Measurements from ENCODE around the gene SLC19A1. TPM values are rescaled to one million over a fixed set of nuclear protein-coding genes. Genes with fewer than 3 reads are reported as not detected.
A peak's percentile ranks its signal among the peaks of the same experiment; 100 is the strongest.

Gene SLC19A1
- total and polyA plus RNA-seq, 8 donors: 2.9 to 23.3 (median 5.3) TPM

- H3K4me3 ChIP-seq: no peak overlapping the region
- intact Hi-C loops (cut with DNase I; ENCODE audit: low total_unique reads): no loop called here
- H3K27me3 ChIP-seq: peaks cover 0 to 44% (median 6%) of the 10 kb centered on the region in 3 donors
- peaks cover 18 to 33% (median 22%) of the 10 kb centered on the region in 4 donors for H3K4me1 ChIP-seq
- 77 to 88% (median 85%) methylated on average over 7 to 30 of the region's 30 CpGs for WGBS, 5 donors
- TF ChIP-seq EP300 (IDR thresholded peaks at IDR 0.05): no peak
- no peak for TF ChIP-seq POLR2A (IDR thresholded peaks at IDR 0.05)
- no peak overlapping the region for H3K27ac ChIP-seq
- H3K9me3 ChIP-seq: peaks cover 0 to 14% (median 8%) of the 10 kb centered on the region in 4 donors
- no peak for DNase-seq
- H3K36me3 ChIP-seq: peaks cover 0 to 5% (median 0%) of the 10 kb centered on the region in 4 donors
These were observed 83.7 kb downstream of the SLC19A1 start for GRCh38 chr21:45458281-45459170.

- H3K9me3 ChIP-seq: peaks cover 0 to 14% (median 8%) of the 10 kb centered on the region in 4 donors
- H3K4me1 ChIP-seq: peaks cover 18 to 33% (median 22%) of the 10 kb centered on the region in 4 donors
- no peak overlapping the region for H3K27ac ChIP-seq
- peak overlapping the region in 1 of 4 donors; percentile 5 for H3K4me3 ChIP-seq
- intact Hi-C loops (cut with DNase I; ENCODE audit: low total_unique reads): no loop called here
- DNase-seq: no peak
- 73 to 85% (median 79%) methylated on average over 6 to 9 of the region's 9 CpGs for WGBS, 5 donors
- TF ChIP-seq CTCF (IDR thresholded peaks at IDR 0.05) (no peak), POLR2A (IDR thresholded peaks at IDR 0.05) (no peak), EP300 (IDR thresholded peaks at IDR 0.05) (no peak), POLR2AphosphoS5 (IDR thresholded peaks at IDR 0.05) (no peak)
- peaks cover 0 to 44% (median 6%) of the 10 kb centered on the region in 3 donors for H3K27me3 ChIP-seq
- peaks cover 0 to 5% (median 0%) of the 10 kb centered on the region in 4 donors for H3K36me3 ChIP-seq
These were observed 84.4 kb downstream of the SLC19A1 start for GRCh38 chr21:45457832-45458172.

GRCh38 chr21:45457161-45457831, 84.9 kb downstream of the SLC19A1 start:
- peaks cover 0 to 44% (median 6%) of the 10 kb centered on the region in 3 donors for H3K27me3 ChIP-seq
- H3K9me3 ChIP-seq: peaks cover 0 to 13% (median 8%) of the 10 kb centered on the region in 4 donors
- H3K36me3 ChIP-seq: peaks cover 0 to 5% (median 0%) of the 10 kb centered on the region in 4 donors
- intact Hi-C loops (cut with DNase I; ENCODE audit: low total_unique reads): no loop called here
- DNase-seq: no peak
- peaks cover 18 to 33% (median 22%) of the 10 kb centered on the region in 4 donors for H3K4me1 ChIP-seq
- no peak overlapping the region for H3K27ac ChIP-seq
- H3K4me3 ChIP-seq: peak overlapping the region in 2 of 4 donors; percentile 5 to 6
- TF ChIP-seq CTCF (IDR thresholded peaks at IDR 0.05) (no peak), POLR2A (IDR thresholded peaks at IDR 0.05) (no peak), POLR2AphosphoS5 (IDR thresholded peaks at IDR 0.05) (no peak), EP300 (IDR thresholded peaks at IDR 0.05) (no peak)
- 77 to 88% (median 84%) methylated on average over 9 to 25 of the region's 25 CpGs for WGBS, 5 donors

- Histone ChIP-seq H3K9me3 (peaks cover 0 to 7% (median 5%) of the 10 kb centered on the region in 4 donors), H3K27ac (no peak overlapping the region), H3K4me1 (peaks cover 18 to 33% (median 22%) of the 10 kb centered on the region in 4 donors), H3K27me3 (peaks cover 0 to 44% (median 6%) of the 10 kb centered on the region in 3 donors), H3K4me3 (peak overlapping the region in 3 of 4 donors; percentile 7 to 38 (median 29)), H3K36me3 (peaks cover 0 to 5% (median 0%) of the 10 kb centered on the region in 4 donors)
- no peak for DNase-seq
- intact Hi-C loops (cut with DNase I; ENCODE audit: low total_unique reads): no loop called here
- no peak for TF ChIP-seq POLR2A (IDR thresholded peaks at IDR 0.05)
- 85 to 91% (median 89%) methylated on average over 28 to 38 of the region's 38 CpGs for WGBS, 5 donors
These were observed 85.6 kb downstream of the SLC19A1 start for GRCh38 chr21:45456584-45457160.
